ENCODE measurements around the gene NBEAL2.
A peak's percentile ranks its signal among the peaks of the same experiment; 100 is the strongest.

The NBEAL2 gene, protein sequence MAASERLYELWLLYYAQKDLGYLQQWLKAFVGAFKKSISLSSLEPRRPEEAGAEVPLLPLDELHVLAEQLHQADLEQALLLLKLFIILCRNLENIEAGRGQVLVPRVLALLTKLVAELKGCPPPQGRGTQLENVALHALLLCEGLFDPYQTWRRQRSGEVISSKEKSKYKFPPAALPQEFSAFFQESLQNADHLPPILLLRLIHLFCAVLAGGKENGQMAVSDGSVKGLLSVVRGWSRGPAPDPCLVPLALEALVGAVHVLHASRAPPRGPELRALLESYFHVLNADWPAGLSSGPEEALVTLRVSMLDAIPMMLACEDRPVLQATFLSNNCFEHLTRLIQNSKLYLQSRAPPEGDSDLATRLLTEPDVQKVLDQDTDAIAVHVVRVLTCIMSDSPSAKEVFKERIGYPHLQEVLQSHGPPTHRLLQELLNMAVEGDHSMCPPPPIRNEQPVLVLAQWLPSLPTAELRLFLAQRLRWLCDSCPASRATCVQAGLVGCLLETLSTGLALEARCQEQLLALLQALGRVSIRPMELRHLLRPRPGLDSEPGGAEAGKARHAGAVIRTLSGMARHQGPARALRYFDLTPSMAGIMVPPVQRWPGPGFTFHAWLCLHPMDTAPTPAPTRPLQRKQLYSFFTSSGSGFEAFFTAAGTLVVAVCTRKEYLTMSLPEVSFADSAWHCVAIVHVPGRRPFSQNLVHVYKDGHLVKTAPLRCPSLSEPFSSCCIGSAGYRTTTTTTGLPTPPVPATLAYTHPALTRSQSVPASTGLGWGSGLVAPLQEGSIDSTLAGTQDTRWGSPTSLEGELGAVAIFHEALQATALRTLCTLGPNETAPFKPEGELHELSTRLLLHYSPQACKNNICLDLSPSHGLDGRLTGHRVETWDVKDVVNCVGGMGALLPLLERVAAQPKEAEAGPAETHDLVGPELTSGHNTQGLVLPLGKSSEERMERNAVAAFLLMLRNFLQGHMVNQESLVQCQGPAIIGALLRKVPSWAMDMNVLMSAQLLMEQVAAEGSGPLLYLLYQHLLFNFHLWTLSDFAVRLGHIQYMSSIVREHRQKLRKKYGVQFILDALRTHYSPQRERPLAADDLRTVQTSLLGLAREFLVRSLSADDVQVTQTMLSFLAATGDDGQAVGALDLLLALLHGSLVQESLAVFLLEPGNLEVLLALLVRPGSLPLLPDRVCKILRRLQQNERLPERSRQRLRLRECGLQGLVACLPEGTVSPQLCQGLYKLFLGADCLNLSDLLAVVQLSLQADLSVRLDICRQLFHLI (N-terminal part only)

DNA sequence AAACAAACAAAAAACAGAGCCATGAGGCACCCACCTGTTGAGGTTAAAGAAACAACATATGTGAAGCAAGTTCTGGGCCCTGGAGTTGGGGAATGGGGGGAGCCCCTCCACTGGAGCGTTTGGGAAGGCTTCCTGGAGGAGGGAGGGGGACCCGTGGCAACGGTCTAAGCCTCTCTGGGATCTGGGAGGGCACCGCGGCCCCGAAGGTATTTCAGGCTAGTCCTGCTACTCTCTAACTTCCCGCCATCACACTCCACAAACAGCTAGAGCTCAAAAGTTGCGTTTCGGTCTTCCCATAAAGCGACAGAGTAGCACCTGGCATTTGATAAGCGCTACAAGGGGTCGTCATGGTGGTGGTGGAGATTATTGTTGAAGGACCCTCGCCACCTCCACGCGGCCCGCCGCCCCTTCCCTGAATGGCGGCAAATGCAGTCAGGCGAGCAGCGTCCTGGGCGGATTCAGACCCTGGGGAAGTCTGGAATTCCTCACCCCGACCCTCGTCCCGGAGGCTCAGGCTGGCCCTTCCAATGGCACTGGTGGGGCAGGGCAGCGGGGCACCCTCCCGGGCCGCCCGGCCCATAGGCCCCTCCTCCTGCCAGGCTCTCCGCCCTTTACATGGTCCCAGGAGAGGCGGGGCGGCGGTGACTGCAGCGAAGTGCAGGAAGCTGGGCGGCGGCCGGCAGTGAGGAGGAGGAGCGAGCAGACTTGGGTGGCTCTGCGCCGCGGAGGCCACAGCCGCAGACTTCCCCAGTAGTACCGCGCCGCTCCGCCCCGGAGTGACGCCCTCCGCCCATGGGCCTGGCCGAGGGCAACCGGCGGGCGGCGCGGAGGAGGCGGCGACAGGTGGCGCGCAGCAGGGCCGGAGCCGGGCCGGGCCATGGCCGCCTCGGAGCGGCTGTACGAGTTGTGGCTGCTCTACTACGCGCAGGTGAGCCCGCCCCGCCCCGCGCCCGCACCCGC, at the start of gene NBEAL2:
TSS of gene NBEAL2 (plus strand) at position 682 of the 960 bp plus-strand sequence. CDS start at position 878, 196 bp downstream.
- DNase-seq (ENCODE audit: extremely low read depth in 1 of 2, low read depth in 1 of 2) = peak; percentile 94 to 97

DNA sequence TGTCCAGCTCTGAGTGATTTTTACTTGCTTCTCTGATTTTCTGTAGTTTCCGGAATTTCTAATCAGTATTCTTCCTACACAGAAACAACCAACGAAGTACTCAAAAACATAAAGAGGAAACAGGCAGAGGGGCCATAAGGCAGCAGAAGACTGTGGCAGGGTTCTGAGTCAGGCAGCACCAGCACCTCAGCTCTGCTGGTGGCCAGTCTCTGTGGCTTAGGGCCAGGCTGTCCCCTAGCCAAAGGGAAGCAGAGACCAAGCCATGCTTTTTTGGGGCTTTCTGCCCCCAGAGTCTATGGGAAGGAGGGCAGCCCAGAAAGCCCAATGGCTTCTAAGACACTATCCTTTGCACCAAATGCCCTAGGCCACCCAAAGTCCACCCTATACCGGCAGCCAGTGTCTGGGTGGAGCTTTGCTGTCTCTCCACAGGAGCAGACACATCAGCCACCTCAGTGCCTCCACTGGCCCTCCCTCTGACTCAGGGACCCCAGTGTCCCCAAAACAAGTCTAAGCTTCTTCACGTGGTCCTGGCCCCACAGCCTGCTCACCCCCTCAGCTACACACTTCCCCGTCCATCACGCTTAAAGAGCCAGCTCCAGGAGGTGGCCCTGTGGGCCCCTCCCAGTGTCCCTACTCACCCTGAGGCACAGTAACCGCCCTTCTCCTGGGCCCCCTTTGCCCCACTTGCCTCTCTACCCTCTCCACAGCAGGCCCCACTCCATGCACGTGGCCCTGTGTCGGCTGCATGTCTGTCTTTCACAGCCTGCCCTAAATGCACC, 49.1 kb upstream of the NBEAL2 start:
- no peak for DNase-seq (ENCODE audit: extremely low read depth in 1 of 2, low read depth in 1 of 2)

DNA sequence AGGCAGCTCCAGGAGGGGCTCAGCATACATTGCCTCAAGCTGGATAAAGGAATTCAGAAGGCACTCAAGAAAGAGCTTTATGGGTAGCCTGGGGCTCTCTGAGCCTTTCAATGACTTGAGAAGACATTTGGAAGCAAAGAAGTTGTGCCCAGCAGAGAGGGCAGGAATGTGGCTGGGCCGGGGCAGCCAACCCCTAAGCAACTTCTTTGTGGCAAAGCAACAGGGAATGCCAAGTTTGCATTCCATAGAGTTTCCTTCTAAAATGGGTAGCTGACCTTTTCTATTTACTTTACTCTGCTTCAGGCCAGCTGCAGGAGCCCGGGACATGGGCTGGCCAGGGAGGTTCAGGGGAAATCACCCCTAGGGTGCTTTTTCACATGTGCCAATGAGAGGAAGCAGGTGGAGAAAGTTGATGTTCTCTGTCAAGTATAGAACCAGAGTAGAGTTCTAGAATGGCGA, 48.5 kb upstream of the NBEAL2 start:
- no peak for DNase-seq (ENCODE audit: extremely low read depth in 1 of 2, low read depth in 1 of 2)

DNA sequence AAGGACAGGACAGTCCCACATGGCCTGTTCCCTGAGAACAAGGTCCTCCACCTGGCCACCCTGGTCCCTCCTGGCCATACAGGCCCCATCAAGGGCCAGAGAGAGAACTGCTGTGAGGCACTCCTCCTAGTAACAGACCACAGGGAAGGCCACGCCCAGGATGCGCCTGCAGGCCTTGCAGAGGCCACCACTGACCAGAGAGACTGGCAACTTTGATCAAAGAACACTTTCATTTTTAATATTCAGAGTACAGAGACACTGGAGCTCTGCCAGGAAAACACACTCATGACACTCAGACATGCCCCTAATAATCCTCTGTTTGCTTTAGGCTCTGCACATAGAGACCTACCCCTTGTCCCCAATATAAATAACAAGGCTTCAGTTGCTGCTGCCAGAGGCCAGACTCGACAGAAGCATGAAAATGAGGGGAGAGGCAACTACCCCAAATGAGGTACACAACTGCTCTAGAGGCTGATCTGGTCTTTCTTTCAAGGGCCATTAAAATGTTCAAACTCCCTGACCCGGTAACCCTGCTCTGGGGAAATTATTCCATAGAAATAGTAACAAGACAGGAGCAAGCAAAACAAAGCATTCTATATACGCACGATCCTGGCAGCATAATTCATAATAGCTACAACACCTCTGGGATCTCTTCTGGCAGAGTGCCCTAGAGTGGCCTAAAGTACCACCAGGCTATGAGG, 47.7 kb upstream of the NBEAL2 start:
- DNase-seq (ENCODE audit: extremely low read depth in 1 of 2, low read depth in 1 of 2) = no peak

DNA sequence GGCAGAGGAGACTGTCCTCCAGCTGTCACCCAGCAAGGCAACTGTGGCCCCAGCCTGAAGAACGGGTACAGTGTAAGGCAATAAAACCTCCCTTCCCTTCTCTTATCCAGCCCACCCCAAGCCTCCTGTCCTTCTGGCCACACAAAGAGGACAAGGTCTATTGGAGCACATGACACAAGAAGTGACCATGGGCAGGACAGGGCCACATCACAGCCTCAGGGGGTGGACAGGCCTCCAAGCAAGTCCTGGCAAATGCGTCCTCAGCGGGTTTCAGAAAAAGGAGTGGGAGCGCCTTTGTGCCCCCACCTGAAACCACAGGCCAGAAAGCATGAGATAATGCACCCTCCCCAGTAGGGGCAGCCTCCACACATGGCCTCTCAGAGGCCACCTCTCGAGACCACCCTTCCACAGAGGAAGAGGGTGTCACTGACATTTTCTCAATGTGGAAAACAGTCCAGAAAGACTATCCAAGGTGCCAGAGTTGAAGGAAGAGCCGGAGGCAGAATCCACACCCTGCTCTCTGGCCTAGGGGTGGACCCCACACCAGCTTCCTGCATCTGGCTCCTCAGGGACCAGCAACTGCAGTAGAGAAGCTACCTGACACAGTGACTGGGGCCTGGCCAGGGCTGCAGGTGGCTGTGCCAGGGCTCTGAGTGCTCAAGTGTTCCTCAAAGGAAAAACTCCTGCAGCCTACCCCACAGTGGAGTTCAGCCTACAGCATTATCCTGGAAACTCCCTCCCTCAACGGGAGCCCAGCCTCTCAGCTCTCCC, 46.8 kb upstream of the NBEAL2 start:
- DNase-seq (ENCODE audit: extremely low read depth in 1 of 2, low read depth in 1 of 2) = no peak

DNA sequence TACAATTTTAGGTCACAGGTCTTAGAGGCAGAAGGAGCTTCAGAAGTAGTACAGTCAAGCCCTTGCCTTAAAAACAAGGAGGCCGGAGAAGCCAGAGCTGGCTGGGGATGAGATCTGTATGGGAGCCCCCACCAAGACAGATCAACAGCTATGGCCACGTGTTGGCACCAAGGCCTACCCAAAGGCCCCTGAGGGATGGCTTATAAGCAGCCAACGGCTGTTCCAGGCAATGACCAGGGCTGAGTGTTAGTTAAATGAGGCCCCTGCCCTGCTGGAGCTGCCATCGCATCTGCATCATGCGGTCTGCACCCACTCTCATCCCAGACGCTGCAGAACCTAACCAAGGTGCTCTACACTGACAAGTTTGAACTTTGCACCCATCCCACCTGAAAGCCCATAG, 46.2 kb upstream of the NBEAL2 start:
- DNase-seq (ENCODE audit: extremely low read depth in 1 of 2, low read depth in 1 of 2) = no peak

DNA sequence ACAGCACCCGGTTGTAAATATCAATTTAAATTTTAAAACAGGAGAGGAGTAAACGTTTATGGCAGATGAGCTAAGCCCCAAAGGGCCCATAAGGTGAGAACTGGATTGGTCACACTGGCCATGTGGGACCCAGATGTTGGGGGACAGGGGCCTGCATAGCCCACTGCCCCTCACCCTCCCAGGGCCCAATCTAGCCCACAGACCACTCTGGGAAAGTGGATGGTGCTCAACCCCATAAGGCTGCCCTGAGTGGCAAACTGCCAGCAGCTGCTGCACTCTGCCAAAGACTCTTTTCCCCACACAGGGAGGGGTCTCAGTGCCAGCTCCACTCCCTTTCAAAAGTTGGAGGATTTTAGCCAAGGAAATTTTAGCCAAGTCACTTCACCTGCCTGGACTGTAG, 45.4 kb upstream of the NBEAL2 start:
- DNase-seq (ENCODE audit: extremely low read depth in 1 of 2, low read depth in 1 of 2) = no peak

DNA sequence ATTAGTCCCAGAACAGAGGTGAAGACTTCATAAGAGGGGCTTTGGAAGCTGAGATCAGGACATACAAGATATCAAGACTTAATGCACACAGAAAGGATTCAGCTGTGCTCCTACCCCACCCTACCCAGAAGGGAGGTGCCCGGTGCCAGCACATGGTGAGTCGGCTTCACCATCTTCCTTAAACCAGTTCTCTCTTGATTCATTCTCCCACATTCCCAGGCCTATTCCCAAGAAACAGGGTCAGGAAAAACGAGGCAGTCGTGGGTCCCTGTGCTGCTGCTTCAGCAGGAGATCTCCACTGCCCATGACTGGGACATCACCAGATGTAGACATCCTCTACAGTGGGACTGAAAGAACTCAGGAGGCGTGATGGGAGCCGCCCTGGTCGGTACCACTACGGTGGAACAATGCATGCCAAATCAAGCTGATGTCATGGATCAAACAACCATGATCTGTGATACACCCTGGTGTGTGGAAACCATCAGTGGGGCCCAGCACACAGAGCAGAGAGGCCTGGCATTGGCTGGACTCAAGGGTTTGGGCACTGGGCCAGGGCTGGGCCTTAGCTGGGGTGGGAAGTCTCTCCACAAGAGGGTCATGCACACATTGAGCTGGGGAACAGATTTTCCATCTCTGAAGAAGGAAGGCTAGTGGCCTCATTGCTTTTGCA, 44.8 kb upstream of the NBEAL2 start:
- DNase-seq (ENCODE audit: extremely low read depth in 1 of 2, low read depth in 1 of 2) = no peak

DNA sequence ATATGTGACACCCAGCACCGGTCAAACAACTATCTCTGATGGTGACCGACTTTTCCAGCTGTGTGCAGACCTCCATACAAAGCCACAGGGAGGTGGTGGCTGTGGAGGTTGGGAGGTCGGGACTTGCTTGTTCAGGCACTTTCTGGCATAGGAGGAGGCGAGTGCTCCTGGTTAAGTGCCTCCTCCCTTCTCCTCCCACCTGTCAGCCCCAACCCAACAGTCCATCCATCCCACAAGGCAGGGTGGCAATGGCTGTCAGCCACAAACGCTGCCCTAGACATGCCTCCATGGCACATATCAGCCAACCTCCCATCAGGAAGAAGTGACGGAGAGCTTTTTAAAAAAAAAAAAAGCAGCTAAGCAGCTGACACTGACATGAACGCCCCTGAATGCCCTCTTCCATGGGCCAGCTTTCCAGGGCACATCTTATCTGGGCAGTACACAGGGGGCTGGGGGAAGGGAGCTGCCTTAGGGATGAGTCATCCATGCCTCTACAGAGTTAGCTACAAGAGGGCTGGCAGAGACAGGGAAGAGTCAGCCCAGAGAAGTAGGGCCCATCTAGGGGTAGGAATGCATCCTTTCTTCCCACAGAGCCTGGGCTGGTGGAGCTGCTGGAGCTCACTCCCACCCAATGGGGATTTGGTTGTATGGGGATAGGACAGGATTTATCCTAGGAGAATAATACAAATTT, 44.2 kb upstream of the NBEAL2 start:
- DNase-seq (ENCODE audit: extremely low read depth in 1 of 2, low read depth in 1 of 2) = no peak

DNA sequence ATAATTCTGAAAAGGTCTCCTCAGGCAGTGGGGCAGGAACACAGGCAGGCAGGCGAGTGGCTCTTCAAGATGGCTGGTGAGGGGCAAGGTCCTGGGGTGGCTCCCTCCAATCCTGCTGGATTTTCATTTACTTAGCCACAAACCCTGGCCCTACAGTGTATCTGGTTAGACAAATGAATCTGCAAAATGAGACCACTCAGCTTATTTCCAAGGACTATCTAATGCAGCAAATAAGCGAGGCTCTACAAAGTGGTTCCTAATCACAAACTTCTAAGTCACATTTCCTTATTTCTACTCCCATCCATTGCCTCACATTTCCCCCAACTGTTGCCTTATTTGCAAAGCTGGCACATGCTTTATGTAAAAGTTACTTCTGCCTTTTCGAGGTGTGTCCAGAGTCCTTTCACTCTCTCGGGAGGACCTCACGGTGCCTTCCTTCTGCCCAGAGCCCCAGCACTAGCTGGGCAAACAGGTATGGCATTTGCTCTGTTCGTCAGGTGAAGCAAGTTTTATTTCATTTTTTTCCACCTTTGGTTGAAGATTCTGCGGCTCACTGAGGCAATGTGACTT, 43.4 kb upstream of the NBEAL2 start:
- DNase-seq (ENCODE audit: extremely low read depth in 1 of 2, low read depth in 1 of 2) = no peak

DNA sequence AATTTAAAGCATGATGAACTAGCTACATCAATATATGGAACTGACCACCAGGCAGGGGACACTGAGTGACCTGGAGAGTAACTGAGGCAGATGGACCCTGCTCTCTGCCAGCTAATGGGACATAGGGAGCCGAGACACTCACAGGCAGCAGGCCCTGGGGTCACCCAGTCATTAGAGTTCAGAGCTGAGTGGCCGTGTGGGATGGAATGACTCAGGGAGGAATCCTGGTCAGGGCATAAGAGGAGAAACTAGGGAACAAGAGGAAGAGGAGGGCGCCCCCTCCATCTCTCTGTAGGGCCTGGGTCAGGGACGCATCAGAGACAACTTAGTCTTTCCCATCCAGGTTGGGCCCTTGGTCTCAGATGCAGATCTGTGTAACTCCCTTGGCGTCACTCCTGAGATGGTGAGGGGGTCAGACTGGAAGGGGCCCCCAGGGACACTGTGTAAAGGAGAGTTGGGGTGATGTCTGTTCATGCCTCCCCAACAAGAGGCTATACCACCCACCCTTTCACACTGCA, 42.7 kb upstream of the NBEAL2 start:
- no peak for DNase-seq (ENCODE audit: extremely low read depth in 1 of 2, low read depth in 1 of 2)

DNA sequence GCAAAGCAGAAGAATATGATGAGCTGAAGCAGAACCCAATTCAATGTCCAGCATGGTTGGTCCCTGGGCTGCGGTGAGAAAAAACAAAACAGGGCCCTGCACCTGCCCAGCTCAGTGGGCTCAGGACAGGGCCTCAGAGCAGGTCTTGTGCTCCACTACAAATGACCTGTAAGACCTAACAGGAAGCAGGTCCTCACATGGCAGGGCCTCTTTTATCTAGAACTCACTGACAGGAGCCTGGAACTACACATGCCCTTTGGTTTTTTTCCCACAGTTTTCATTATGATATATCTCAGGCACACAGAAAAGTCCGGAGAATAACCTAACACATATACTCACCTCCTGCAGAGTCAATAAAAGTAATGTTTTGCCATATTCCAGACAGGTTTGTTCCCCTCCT, 41.3 kb upstream of the NBEAL2 start:
- no peak for DNase-seq (ENCODE audit: extremely low read depth in 1 of 2, low read depth in 1 of 2)

DNA sequence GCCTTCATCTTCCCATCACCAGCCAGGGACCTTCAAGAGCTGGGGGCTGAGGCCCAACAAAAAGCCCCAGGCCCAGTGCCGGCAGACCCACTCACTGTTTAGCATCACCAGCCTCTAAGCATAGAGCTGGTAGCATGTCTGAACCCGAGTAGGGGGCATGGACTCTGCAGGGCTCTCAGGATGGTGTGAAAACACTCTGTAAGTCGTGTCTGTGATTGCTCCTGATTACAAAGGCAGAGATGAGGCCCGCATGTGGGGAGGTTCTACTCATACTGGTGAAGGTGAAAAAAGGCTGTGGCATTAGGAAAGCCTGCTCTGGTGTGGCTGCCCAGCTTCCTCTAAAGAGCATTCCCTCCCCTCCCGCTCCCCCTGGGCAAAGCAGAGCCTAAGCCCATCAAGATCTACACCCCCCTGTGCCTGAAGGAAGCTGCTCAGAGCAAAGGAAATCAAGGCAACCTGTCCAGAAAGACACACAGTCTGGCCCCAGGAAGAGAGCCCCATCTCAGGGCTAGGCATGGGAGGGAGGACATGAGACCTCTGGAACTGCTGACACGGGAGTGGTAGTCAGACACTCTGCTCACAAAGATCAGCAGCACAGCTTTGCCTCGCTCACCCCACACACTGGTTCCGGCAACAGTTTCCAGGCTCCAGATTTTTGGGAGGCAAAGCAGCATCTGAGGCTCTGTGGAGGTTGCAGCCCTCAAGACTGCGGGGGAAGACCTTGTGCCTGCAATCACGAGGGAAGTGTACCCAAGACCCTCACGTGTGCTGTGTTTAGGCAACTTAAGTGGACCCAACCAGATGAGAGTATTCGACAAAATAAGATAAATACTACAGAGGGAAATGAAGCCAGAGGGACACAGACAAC, 39.7 kb upstream of the NBEAL2 start:
- DNase-seq (ENCODE audit: extremely low read depth in 1 of 2, low read depth in 1 of 2) = no peak

DNA sequence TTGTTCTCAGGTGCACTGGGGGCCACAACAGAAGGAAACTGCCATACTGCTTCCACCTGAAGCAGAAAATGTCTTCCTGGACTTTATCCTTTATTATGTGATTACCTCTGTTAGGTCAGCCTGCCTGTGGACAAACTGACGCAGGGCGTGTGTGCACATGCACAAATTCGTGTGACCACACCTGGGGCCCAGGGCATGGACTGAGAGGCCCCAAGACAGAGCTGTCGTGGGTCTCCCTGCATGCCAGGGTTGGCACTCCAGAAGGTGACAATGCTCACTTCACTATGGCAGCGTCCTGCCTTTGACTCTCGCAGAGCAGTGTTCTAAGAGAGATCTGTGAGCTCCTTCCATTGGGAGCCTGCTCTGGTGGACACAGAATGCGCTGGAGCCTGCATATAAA, 37.4 kb upstream of the NBEAL2 start:
- no peak for DNase-seq (ENCODE audit: extremely low read depth in 1 of 2, low read depth in 1 of 2)
